GM12878 (cell line): ENCODE results near the gene OR51L1. TPM values are rescaled to one million over a fixed set of nuclear protein-coding genes. Genes with fewer than 3 reads are reported as not detected.

Source experiments
- ATAC-seq: fragments of 200-7000 bp; cut with Tn5 transposase; 3 replicates; pipeline ENCODE4 v1.9.1; 2020; ENCODE audit warnings: mild to moderate bottlenecking, moderate library complexity
- BruUV-seq: library from RNA; stranded (reverse); fragments of 400-500 nt; replicated peaks from 2 replicates; lab custom pipeline; 2021; lab: Mats Ljungman, UMichigan
- CTCF ChIA-PET: fragments of 300-600 bp; sonication (Branson Sonifier 250); formaldehyde crosslinking; extraction: SDS; loops from one replicate; lab custom pipeline; 2021; ENCODE audit warnings: inconsistent platforms; lab: Yijun Ruan, JAX
- POLR2A ChIA-PET: fragments of 350-600 bp; formaldehyde crosslinking; extraction: SDS; loops from one replicate; lab custom pipeline; 2021; ENCODE audit warnings: inconsistent platforms; lab: Charles Lee
- RAD21 ChIA-PET: fragments of 300-600 bp; sonication (Branson Sonifier 250); formaldehyde crosslinking; loops from one replicate; lab custom pipeline; 2023; ENCODE audit warnings: antibody characterized with exemption; ENCODE audit not compliant: unreplicated experiment; lab: Charles Lee
- SMC1A ChIA-PET: fragments of 300-600 bp; sonication (Branson Sonifier 250); formaldehyde crosslinking; loops from one replicate; lab custom pipeline; 2023; ENCODE audit not compliant: unreplicated experiment, uncharacterized antibody; lab: Charles Lee
- DNase-seq: peaks from one replicate; pipeline ENCODE4 v3.0.0-alpha.2; 2011; ENCODE audit warnings: low read depth, low spot score
- FAIRE-seq: peaks from 3 replicates; lab custom pipeline; 2011; peaks lifted over from hg19 to GRCh38; lab: Jason Lieb, UNC
- H2AFZ ChIP-seq: 2 replicates; pipeline ENCODE4 v1.6.0; 2011; ENCODE audit warnings: low read depth, low read length, control low read depth; ENCODE audit not compliant: control insufficient read depth
- H3K27ac ChIP-seq: 2 replicates; pipeline ENCODE4 v1.5.1; 2011; ENCODE audit warnings: control low read depth; ENCODE audit not compliant: control insufficient read depth, insufficient read depth
- H3K27me3 ChIP-seq, 2 experiments: replicated peaks in 1 of 2; 2 replicates each; pipeline versions ENCODE4 v1.6.0 to v1.6.1; 2011; ENCODE audit warnings: low read length in 1 of 2; ENCODE audit not compliant: control insufficient read depth in 2 of 2, insufficient read depth in 2 of 2
- H3K36me3 ChIP-seq, 2 experiments: 2 replicates each; pipeline ENCODE4 v1.5.1; 2011; ENCODE audit warnings: low read length in 1 of 2; ENCODE audit not compliant: control insufficient read depth in 2 of 2, insufficient read depth in 2 of 2
- H3K4me1 ChIP-seq: 2 replicates; pipeline ENCODE4 v1.6.1; 2011; ENCODE audit warnings: mild to moderate bottlenecking, low read length, moderate library complexity, mixed read lengths; ENCODE audit not compliant: control insufficient read depth, insufficient read depth
- H3K4me2 ChIP-seq: 2 replicates; pipeline ENCODE4 v1.6.0; 2011; ENCODE audit warnings: control low read depth; ENCODE audit not compliant: control insufficient read depth, insufficient read depth
- H3K4me3 ChIP-seq: fragments of 200-600 bp; sonication (generic); 2 replicates; pipeline ENCODE4 v1.5.1; 2016
- H3K79me2 ChIP-seq: 2 replicates; pipeline ENCODE4 v1.6.0; 2011; ENCODE audit warnings: low read length; ENCODE audit not compliant: control insufficient read depth, insufficient read depth
- H3K9ac ChIP-seq: 2 replicates; pipeline ENCODE4 v1.8.0; 2011; ENCODE audit warnings: low read length, control low read depth, mixed read lengths; ENCODE audit not compliant: control insufficient read depth, insufficient read depth
- H3K9me3 ChIP-seq: replicated peaks from 3 replicates; pipeline ENCODE4 v1.5.1; 2011; ENCODE audit warnings: mild to moderate bottlenecking, low read length; ENCODE audit not compliant: control insufficient read depth, insufficient read depth
- H4K20me1 ChIP-seq: 2 replicates; pipeline ENCODE4 v1.6.0; 2011; ENCODE audit not compliant: control insufficient read depth, insufficient read depth
- CBX3 ChIP-seq: fragments of 200-600 bp; sonication (generic); IDR thresholded peaks from 2 replicates; pipeline ENCODE4 v1.6.1; 2016; ENCODE audit warnings: low read depth, borderline replicate concordance
- EP300 ChIP-seq, 2 experiments: fragments of 150-350 bp in 1 of 2; IDR thresholded peaks; 2 replicates each; pipeline ENCODE4 v1.6.1; 2011 to 2012; ENCODE audit warnings: low read depth in 2 of 2, low read length in 2 of 2, borderline replicate concordance in 1 of 2, improper control_type of control experiment in 1 of 2, inconsistent platforms in 1 of 2; ENCODE audit not compliant: control insufficient read depth in 1 of 2
- SIN3A ChIP-seq: IDR thresholded peaks from 2 replicates; pipeline ENCODE4 v1.6.1; 2012; ENCODE audit warnings: low read depth, low read length, improper control_type of control experiment
- WGBS: methylation state at CpG from one replicate; pipeline ENCODE4 v1.1.6; 2016; ENCODE audit warnings: low lambda C conversion rate; ENCODE audit not compliant: insufficient replicate concordance, insufficient coverage; ENCODE audit errors: missing lambda C conversion rate; 5-methylcytosine and 5-hydroxymethylcytosine counted together
- in situ Hi-C: fragments of 300-500 bp; cut with MboI; formaldehyde crosslinking; loops from 9 replicates; pipeline ENCODE4 v1.14.3; 2018; ENCODE audit warnings: mixed read lengths
- intact Hi-C: fragments of 100-400 bp; cut with micrococcal nuclease; formaldehyde crosslinking; loops from one replicate; pipeline ENCODE4 v1.14.2; 2022; ENCODE audit not compliant: unreplicated experiment
- polyA plus RNA-seq, 11 experiments: library from polyadenylated mRNA; depleted of rRNA in 4 of 11; unstranded in 6 of 11; stranded (reverse) in 5 of 11; fragments of >200 nt; fragmentation: Nextera tagmentation in 4 of 11; fragmentation: Illumina TruSeq in 1 of 11; extraction: Ambion mirVana in 4 of 11; extraction: Trizol in 1 of 11; gene quantifications; 1 replicate in 1 of 11; 2 replicates in 10 of 11; pipeline versions ENCODE4 v1.2.1 to v1.2.3, GENCODE V29; 2011 to 2016; ENCODE audit warnings: inconsistent platforms in 2 of 11, missing spikeins in 2 of 11, low read depth in 1 of 11
- total RNA-seq, 4 experiments: library from RNA; depleted of rRNA in 3 of 4; stranded (reverse); fragments of >200 nt in 3 of 4; fragmentation: Illumina TruSeq in 1 of 4; extraction: Trizol in 1 of 4; gene quantifications; 2 replicates each; pipeline versions ENCODE4 v1.2.1 to v1.2.3, GENCODE V29; 2013 to 2021
- TF ChIP-seq, protein P1 (sequence below): fragments of 150-350 bp; IDR thresholded peaks from 2 replicates; pipeline ENCODE4 v1.6.1; 2016; ENCODE audit warnings: low read depth, low read length
- TF ChIP-seq, protein P2 (sequence below): fragments of 450-650 bp; IDR thresholded peaks from 2 replicates; pipeline ENCODE4 v1.6.1; 2018; ENCODE audit warnings: mild to moderate bottlenecking, low read depth, moderate library complexity; ENCODE audit not compliant: partially characterized antibody

Gene OR51L1
- total and polyA plus RNA-seq, 10 of the 15 experiments (the other 5 are each of a cell fraction or from before 2014, with no cell fraction given): not detected

DNA sequence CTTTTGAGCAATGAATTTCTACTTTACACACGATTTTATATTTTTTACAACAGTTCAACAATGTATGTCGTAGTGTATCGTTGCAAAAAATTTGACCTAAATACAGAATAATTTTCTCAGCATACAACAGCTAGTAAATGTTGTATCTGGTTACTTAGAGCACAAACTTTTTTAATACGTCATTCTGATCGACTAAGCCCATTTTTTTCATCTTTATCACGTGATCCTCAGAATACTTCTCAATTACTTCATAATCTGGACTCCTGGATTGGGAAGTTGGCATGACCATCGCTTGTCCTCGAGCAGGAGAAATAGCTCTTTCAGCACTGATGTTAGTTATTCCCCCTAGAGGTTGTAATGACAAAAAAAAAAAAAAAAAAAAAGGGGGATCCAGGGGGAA lies 16.6 kb downstream of the OR51L1 start:
- no peak for FAIRE-seq
- H3K27ac ChIP-seq: no peak overlapping the region
- intact Hi-C loops: no loop called here
- in situ Hi-C loops: no loop called here
- no peaks in the 10 kb centered on the region for H3K79me2 ChIP-seq
- no peak overlapping the region for H3K4me3 ChIP-seq
- H4K20me1 ChIP-seq: no peaks in the 10 kb centered on the region
- SMC1A ChIA-PET: no interaction called here
- TF ChIP-seq SIN3A: no peak
- TF ChIP-seq, protein P1, sequence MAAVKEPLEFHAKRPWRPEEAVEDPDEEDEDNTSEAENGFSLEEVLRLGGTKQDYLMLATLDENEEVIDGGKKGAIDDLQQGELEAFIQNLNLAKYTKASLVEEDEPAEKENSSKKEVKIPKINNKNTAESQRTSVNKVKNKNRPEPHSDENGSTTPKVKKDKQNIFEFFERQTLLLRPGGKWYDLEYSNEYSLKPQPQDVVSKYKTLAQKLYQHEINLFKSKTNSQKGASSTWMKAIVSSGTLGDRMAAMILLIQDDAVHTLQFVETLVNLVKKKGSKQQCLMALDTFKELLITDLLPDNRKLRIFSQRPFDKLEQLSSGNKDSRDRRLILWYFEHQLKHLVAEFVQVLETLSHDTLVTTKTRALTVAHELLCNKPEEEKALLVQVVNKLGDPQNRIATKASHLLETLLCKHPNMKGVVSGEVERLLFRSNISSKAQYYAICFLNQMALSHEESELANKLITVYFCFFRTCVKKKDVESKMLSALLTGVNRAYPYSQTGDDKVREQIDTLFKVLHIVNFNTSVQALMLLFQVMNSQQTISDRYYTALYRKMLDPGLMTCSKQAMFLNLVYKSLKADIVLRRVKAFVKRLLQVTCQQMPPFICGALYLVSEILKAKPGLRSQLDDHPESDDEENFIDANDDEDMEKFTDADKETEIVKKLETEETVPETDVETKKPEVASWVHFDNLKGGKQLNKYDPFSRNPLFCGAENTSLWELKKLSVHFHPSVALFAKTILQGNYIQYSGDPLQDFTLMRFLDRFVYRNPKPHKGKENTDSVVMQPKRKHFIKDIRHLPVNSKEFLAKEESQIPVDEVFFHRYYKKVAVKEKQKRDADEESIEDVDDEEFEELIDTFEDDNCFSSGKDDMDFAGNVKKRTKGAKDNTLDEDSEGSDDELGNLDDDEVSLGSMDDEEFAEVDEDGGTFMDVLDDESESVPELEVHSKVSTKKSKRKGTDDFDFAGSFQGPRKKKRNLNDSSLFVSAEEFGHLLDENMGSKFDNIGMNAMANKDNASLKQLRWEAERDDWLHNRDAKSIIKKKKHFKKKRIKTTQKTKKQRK: no peak
- no peak for TF ChIP-seq EP300 (IDR thresholded peaks at IDR 0.05; ENCODE audit: borderline replicate concordance in 1 of 2, control insufficient read depth in 1 of 2, low read depth in 2 of 2, low read length in 2 of 2)
- TF ChIP-seq CBX3: no peak
- TF ChIP-seq, protein P2, sequence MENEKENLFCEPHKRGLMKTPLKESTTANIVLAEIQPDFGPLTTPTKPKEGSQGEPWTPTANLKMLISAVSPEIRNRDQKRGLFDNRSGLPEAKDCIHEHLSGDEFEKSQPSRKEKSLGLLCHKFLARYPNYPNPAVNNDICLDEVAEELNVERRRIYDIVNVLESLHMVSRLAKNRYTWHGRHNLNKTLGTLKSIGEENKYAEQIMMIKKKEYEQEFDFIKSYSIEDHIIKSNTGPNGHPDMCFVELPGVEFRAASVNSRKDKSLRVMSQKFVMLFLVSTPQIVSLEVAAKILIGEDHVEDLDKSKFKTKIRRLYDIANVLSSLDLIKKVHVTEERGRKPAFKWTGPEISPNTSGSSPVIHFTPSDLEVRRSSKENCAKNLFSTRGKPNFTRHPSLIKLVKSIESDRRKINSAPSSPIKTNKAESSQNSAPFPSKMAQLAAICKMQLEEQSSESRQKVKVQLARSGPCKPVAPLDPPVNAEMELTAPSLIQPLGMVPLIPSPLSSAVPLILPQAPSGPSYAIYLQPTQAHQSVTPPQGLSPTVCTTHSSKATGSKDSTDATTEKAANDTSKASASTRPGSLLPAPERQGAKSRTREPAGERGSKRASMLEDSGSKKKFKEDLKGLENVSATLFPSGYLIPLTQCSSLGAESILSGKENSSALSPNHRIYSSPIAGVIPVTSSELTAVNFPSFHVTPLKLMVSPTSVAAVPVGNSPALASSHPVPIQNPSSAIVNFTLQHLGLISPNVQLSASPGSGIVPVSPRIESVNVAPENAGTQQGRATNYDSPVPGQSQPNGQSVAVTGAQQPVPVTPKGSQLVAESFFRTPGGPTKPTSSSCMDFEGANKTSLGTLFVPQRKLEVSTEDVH: no peak
- CTCF ChIA-PET: interaction anchor here (0.7 kb wide), 1 partner anchor 375 kb away, joined by 3 read pairs; no protein-coding TSS in a partner anchor
- no peak overlapping the region for H3K9ac ChIP-seq
- WGBS: 14% methylated on average over 8 of the region's 8 CpGs
- no peak for ATAC-seq
- no peaks in the 10 kb centered on the region for H3K27me3 ChIP-seq
- H3K4me1 ChIP-seq: no peaks in the 10 kb centered on the region
- no peaks in the 10 kb centered on the region for H3K36me3 ChIP-seq
- H3K9me3 ChIP-seq: no peaks in the 10 kb centered on the region
- no peak overlapping the region for H3K4me2 ChIP-seq
- no TSS peak for BruUV-seq
- no peak for DNase-seq
- POLR2A ChIA-PET: no interaction called here
- RAD21 ChIA-PET: no interaction called here
- H2AFZ ChIP-seq: no peak overlapping the region
